Activated T-helper 2 cell treated with anti-CD3 and anti-CD28 coated beads, Interferon-gamma antibody, Interleukin-2, Interleukin-4, amounts not matched to agents 10 μg/mL and 5 μg/mL and 100 μg/mL, durations not matched to agents 14 hours and 24 hours and 36 hours (primary cell): Measurements from ENCODE around the gene COL4A1. TPM values are rescaled to one million over a fixed set of nuclear protein-coding genes. Genes with fewer than 3 reads are reported as not detected.
"Not testable (repeated sequence)": the region's sequence is repeated elsewhere in the genome, so short reads cannot be mapped to it uniquely, and the experiment has no call there.

Experiments
- DNase-seq: peaks from one replicate; pipeline ENCODE4 v3.0.0; 2021; ENCODE audit warnings: low spot score
- H3K27ac Mint-ChIP-seq: one replicate; pipeline ENCODE4 v1.8.0; 2021; ENCODE audit warnings: mixed read lengths
- H3K27me3 Mint-ChIP-seq: one replicate; pipeline ENCODE4 v1.8.0; 2021; ENCODE audit warnings: low read depth, mixed read lengths
- H3K36me3 Mint-ChIP-seq: one replicate; pipeline ENCODE4 v1.8.0; 2021; ENCODE audit warnings: low read depth, mixed read lengths
- H3K4me1 Mint-ChIP-seq: one replicate; pipeline ENCODE4 v1.8.0; 2021; ENCODE audit warnings: low read depth, mixed read lengths
- H3K4me3 Mint-ChIP-seq: one replicate; pipeline ENCODE4 v1.8.0; 2021; ENCODE audit warnings: low read depth, mild to moderate bottlenecking, moderate library complexity, mixed read lengths
- H3K9me3 Mint-ChIP-seq: one replicate; pipeline ENCODE4 v1.8.0; 2021; ENCODE audit warnings: mixed read lengths
- intact Hi-C: fragments of 100-400 bp; cut with micrococcal nuclease; formaldehyde crosslinking; loops from one replicate; pipeline ENCODE4 v1.15.1; 2023
- total RNA-seq: library from RNA; stranded (reverse); gene quantifications from 2 replicates; pipeline ENCODE4 v1.2.3, GENCODE V29; 2022

The COL4A1 gene
- total RNA-seq, 1 donor from 2014 or later = not detected

GRCh38 chr13:110317496-110318195 lies 10.7 kb upstream of the COL4A1 start:
- Mint-ChIP-seq H3K4me3 (no peak overlapping the region), H3K36me3 (no peaks in the 10 kb centered on the region), H3K27ac (no peak overlapping the region), H3K4me1 (peaks cover 5% of the 10 kb centered on the region), H3K27me3 (peaks cover 21% of the 10 kb centered on the region), H3K9me3 (no peaks in the 10 kb centered on the region)
- intact Hi-C loops = no loop called here
- no peak for DNase-seq

- H3K27me3 Mint-ChIP-seq = peaks cover 24% of the 10 kb centered on the region
- H3K4me3 Mint-ChIP-seq = no peak overlapping the region
- intact Hi-C loops = no loop called here
- H3K4me1 Mint-ChIP-seq = peaks cover 5% of the 10 kb centered on the region
- no peaks in the 10 kb centered on the region for H3K36me3 Mint-ChIP-seq
- no peaks in the 10 kb centered on the region for H3K9me3 Mint-ChIP-seq
- no peak overlapping the region for H3K27ac Mint-ChIP-seq
- no peak for DNase-seq
Measured at GRCh38 chr13:110317093-110317492, 10.1 kb upstream of the COL4A1 start.

- Mint-ChIP-seq H3K9me3 (no peaks in the 10 kb centered on the region), H3K36me3 (no peaks in the 10 kb centered on the region), H3K4me3 (no peak overlapping the region), H3K27ac (no peak overlapping the region), H3K4me1 (peaks cover 5% of the 10 kb centered on the region), H3K27me3 (peaks cover 24% of the 10 kb centered on the region)
- intact Hi-C loops = no loop called here
- no peak for DNase-seq
Measured at GRCh38 chr13:110316196-110316595, 9.2 kb upstream of the COL4A1 start.

- no peaks in the 10 kb centered on the region for H3K9me3 Mint-ChIP-seq
- H3K36me3 Mint-ChIP-seq = no peaks in the 10 kb centered on the region
- H3K27ac Mint-ChIP-seq = no peak overlapping the region
- H3K27me3 Mint-ChIP-seq = peaks cover 36% of the 10 kb centered on the region
- peaks cover 2% of the 10 kb centered on the region for H3K4me1 Mint-ChIP-seq
- DNase-seq = no peak
- H3K4me3 Mint-ChIP-seq = no peak overlapping the region
- intact Hi-C loops = no loop called here
Measured at GRCh38 chr13:110314516-110315245, 7.7 kb upstream of the COL4A1 start.

- H3K4me3 Mint-ChIP-seq, H3K36me3 Mint-ChIP-seq, H3K4me1 Mint-ChIP-seq, DNase-seq, intact Hi-C loops, H3K9me3 Mint-ChIP-seq, H3K27ac Mint-ChIP-seq: not testable (repeated sequence)
- H3K27me3 Mint-ChIP-seq = peaks cover 40% of the 10 kb centered on the region
Measured at GRCh38 chr13:110313733-110314132, 6.8 kb upstream of the COL4A1 start.

GRCh38 chr13:110313261-110313660 lies 6.3 kb upstream of the COL4A1 start:
- DNase-seq, H3K36me3 Mint-ChIP-seq, H3K27ac Mint-ChIP-seq, H3K4me1 Mint-ChIP-seq, H3K9me3 Mint-ChIP-seq, H3K4me3 Mint-ChIP-seq, intact Hi-C loops: not testable (repeated sequence)
- H3K27me3 Mint-ChIP-seq = peaks cover 45% of the 10 kb centered on the region

- intact Hi-C loops = no loop called here
- Mint-ChIP-seq H3K27ac (no peak overlapping the region), H3K4me1 (peaks cover 2% of the 10 kb centered on the region), H3K9me3 (no peaks in the 10 kb centered on the region), H3K4me3 (no peak overlapping the region), H3K27me3 (peaks cover 51% of the 10 kb centered on the region), H3K36me3 (no peaks in the 10 kb centered on the region)
- no peak for DNase-seq
Measured at GRCh38 chr13:110312339-110313031, 5.5 kb upstream of the COL4A1 start.

- Mint-ChIP-seq H3K4me3 (no peak overlapping the region), H3K9me3 (no peaks in the 10 kb centered on the region), H3K36me3 (no peaks in the 10 kb centered on the region), H3K27ac (no peak overlapping the region), H3K27me3 (peaks cover 51% of the 10 kb centered on the region), H3K4me1 (peaks cover 2% of the 10 kb centered on the region)
- DNase-seq = no peak
- intact Hi-C loops = no loop called here
Measured at GRCh38 chr13:110311443-110312338, 4.7 kb upstream of the COL4A1 start.

GRCh38 chr13:110310541-110311442 lies 3.8 kb upstream of the COL4A1 start:
- DNase-seq = no peak
- intact Hi-C loops = no loop called here
- Mint-ChIP-seq H3K4me1 (peaks cover 2% of the 10 kb centered on the region), H3K27me3 (peaks cover 56% of the 10 kb centered on the region), H3K27ac (no peak overlapping the region), H3K4me3 (no peak overlapping the region), H3K9me3 (no peaks in the 10 kb centered on the region), H3K36me3 (no peaks in the 10 kb centered on the region)

- H3K4me1 Mint-ChIP-seq = peaks cover 2% of the 10 kb centered on the region
- DNase-seq = no peak
- H3K36me3 Mint-ChIP-seq = no peaks in the 10 kb centered on the region
- H3K27me3 Mint-ChIP-seq = peaks cover 59% of the 10 kb centered on the region
- H3K4me3 Mint-ChIP-seq = no peak overlapping the region
- H3K9me3 Mint-ChIP-seq = no peaks in the 10 kb centered on the region
- H3K27ac Mint-ChIP-seq = no peak overlapping the region
- intact Hi-C loops = loop anchor here (5.0 kb wide), 1 partner anchor 1747 kb away; no protein-coding TSS in a partner anchor
Measured at GRCh38 chr13:110309661-110310524, 2.9 kb upstream of the COL4A1 start.
